SK-N-SH treated with all-trans-retinoic acid at 6 μM for 48 hours (cell line): ENCODE measurements around the gene SLC25A33.

Source experiments
- CREB5 ChIP-seq: fragments of 250-450 bp; sonication (Bioruptor Pico); IDR thresholded peaks from 2 replicates; pipeline ENCODE4 v1.5.1; 2020; ENCODE audit warnings: low read depth, mild to moderate bottlenecking, moderate library complexity
- CSDC2 ChIP-seq: fragments of 250-450 bp; sonication (Bioruptor Pico); IDR thresholded peaks from 2 replicates; pipeline ENCODE4 v1.5.0; 2020; ENCODE audit warnings: mild to moderate bottlenecking, moderate library complexity
- ISL1 ChIP-seq: fragments of 250-450 bp; sonication (Bioruptor Pico); IDR thresholded peaks from 2 replicates; pipeline ENCODE4 v2.1.2; 2022; ENCODE audit warnings: mild to moderate bottlenecking, moderate library complexity
- OSR1 ChIP-seq: fragments of 250-450 bp; sonication (Bioruptor Pico); IDR thresholded peaks from 2 replicates; pipeline ENCODE4 v1.8.0; 2022; ENCODE audit warnings: moderate library complexity, mild to moderate bottlenecking, inconsistent platforms
- PATZ1 ChIP-seq: fragments of 250-450 bp; sonication (Bioruptor Pico); IDR thresholded peaks from 2 replicates; pipeline ENCODE4 v1.8.0; 2020; ENCODE audit warnings: mild to moderate bottlenecking, moderate library complexity, borderline replicate concordance
- POU6F1 ChIP-seq: fragments of 250-450 bp; sonication (Bioruptor Pico); IDR thresholded peaks from 2 replicates; pipeline ENCODE4 v1.8.0; 2021; ENCODE audit warnings: low read depth, mild to moderate bottlenecking, moderate library complexity, borderline replicate concordance
- RARB ChIP-seq: fragments of 250-450 bp; sonication (Bioruptor Pico); IDR thresholded peaks from 2 replicates; pipeline ENCODE4 v1.8.0; 2021; ENCODE audit warnings: mild to moderate bottlenecking, moderate library complexity
- TSHZ2 ChIP-seq: fragments of 250-450 bp; sonication (Bioruptor Pico); IDR thresholded peaks from 2 replicates; pipeline ENCODE4 v1.5.0; 2020; ENCODE audit warnings: mild to moderate bottlenecking, moderate library complexity
- ZC3H10 ChIP-seq: fragments of 250-450 bp; sonication (Bioruptor Pico); IDR thresholded peaks from 2 replicates; pipeline ENCODE4 v1.5.1; 2021; ENCODE audit warnings: mild to moderate bottlenecking, moderate library complexity

DNA sequence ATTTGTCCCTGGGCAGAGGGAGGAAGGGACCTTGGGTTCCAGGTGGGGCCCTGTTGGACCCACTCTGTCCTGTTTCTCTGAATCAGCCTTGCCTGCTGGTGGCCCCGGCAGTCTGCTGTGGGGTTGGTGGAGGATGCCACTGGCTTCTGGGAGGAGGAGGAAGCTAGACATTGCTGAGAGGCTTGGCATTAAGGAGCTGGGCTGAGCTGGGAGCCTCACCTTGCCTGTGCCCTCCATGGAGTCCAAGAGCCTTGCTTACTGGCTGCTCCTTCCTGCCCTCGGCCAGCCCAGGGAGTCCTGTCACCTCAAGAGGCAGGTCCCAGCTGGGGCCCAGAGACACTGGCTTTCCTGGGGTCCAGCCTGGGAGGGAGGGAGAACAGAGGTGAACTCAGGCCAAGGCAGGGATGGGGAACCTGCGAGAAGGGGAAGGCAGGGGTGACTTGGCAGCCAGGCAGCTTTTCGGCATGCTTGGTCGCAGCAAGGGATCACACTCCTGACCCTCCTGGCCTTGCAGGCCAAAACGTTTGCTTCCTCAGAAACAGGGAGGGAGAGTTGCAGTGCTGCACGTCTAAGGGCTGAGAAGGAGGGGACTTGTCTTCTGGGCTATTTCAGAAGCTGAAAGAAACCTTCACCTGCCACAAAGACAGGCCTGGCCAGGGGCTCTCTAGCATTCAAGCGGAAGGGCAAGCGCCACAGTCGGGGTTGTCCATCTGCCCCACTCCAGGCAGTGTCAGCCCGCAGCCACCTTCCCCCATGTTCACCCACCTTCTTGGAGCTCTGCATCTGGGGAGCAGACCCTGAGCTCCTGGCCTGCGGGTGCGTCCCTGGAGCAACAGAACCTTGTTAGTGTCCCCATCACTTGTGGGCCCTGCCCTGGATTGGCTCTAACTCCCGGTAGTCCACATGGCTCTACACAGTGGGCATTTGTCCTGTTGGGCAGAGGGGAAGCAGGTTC is 58.4 kb downstream of the SLC25A33 start:
- TF ChIP-seq ISL1 = no peak
- TF ChIP-seq RARB = no peak
- no peak for TF ChIP-seq TSHZ2 (CRISPR knock-in tag)
- no peak for TF ChIP-seq POU6F1 (CRISPR knock-in tag)
- TF ChIP-seq ZC3H10 = no peak
- no peak for TF ChIP-seq CREB5 (CRISPR knock-in tag)
- no peak for TF ChIP-seq PATZ1 (CRISPR knock-in tag)
- TF ChIP-seq CSDC2 = no peak
- no peak for TF ChIP-seq OSR1 (CRISPR knock-in tag)
